ENCODE measurements around the gene FOXP1. TPM values are rescaled to one million over a fixed set of nuclear protein-coding genes. Genes with fewer than 3 reads are reported as not detected.
A peak's percentile ranks its signal among the peaks of the same experiment; 100 is the strongest.

FOXP1 gene
- total and polyA plus RNA-seq, 3 experiments from 2014 or later, result 142 to 185 (median 147) TPM

DNA sequence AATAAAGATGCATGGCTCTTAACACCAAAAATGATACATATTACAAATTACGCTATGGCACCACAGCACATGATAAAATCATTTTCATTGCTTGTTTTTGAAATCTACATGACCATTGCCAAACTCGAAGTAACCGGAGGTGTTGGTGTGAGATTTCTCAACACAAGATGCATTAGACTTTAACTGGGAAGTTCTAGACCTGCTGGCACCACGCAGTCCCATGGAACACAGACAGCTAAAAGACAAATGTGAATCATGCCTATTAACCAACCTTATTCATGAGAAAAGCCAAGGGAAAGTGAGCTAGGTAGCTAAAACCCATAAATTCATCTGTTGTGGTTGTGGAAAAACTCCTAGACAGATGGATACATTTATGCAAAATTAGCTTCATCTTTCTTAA lies 595.4 kb downstream of the FOXP1 start:
- Histone ChIP-seq H3K4me3 (ENCODE audit: low read length) (no peak overlapping the region), H3K9me3 (ENCODE audit: low read length) (no peaks in the 10 kb centered on the region), H3K36me3 (ENCODE audit: insufficient read depth, low read length) (peaks cover 33% of the 10 kb centered on the region), H3K4me1 (ENCODE audit: insufficient read depth, low read length) (peaks cover 56% of the 10 kb centered on the region), H3K27me3 (ENCODE audit: insufficient read depth, low read length, poor library complexity, severe bottlenecking) (no peaks in the 10 kb centered on the region), H3K27ac (ENCODE audit: low read depth, low read length) (no peak overlapping the region)
- H3K9me3 Mint-ChIP-seq, result no peaks in the 10 kb centered on the region
- H3K27me3 Mint-ChIP-seq, result no peaks in the 10 kb centered on the region
- H3K27ac Mint-ChIP-seq, result peak overlapping the region in 1 of 8 donors; percentile 65
- H3K4me3 Mint-ChIP-seq, result no peak overlapping the region
- DNase-seq, result no peak
- H3K4me1 Mint-ChIP-seq, result peaks cover 50 to 76% (median 65%) of the 10 kb centered on the region in 3 donors
- peaks cover 0 to 82% (median 27%) of the 10 kb centered on the region in 3 donors for H3K36me3 Mint-ChIP-seq
- POLR2A ChIA-PET, result no interaction called here
- CTCF ChIA-PET, result interaction anchor here (0.8 kb wide), 1 partner anchor 19 kb away, joined by 3 read pairs; no protein-coding TSS in a partner anchor

DNA sequence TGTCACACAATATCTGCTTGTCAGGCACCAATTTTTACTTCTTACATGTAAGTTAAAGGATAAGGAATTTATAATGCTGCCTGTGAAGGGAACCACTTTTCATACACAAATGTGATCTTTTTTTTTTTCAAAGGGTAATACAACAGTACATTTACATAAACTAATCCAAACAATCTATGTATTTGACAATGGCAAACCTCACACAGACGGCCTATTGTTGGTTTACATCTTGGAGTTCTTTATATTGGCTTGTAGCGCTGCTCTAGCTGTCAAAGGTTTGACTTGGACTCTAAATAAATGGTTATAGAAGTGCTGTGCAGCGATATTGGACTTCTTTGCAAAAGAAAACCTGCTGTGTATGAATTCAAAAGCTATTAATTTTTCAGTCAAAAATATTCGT lies 598.0 kb downstream of the FOXP1 start:
- CTCF ChIA-PET, result no interaction called here
- no peaks in the 10 kb centered on the region for H3K27me3 Mint-ChIP-seq
- H3K4me3 ChIP-seq (ENCODE audit: low read length), result no peak overlapping the region
- no peak overlapping the region for H3K4me3 Mint-ChIP-seq
- H3K9me3 Mint-ChIP-seq, result no peaks in the 10 kb centered on the region
- H3K27ac Mint-ChIP-seq, result no peak overlapping the region
- H3K36me3 Mint-ChIP-seq, result peaks cover 0 to 86% (median 28%) of the 10 kb centered on the region in 3 donors
- no peak overlapping the region for H3K27ac ChIP-seq (ENCODE audit: low read depth, low read length)
- no peaks in the 10 kb centered on the region for H3K27me3 ChIP-seq (ENCODE audit: insufficient read depth, low read length, poor library complexity, severe bottlenecking)
- no peak for DNase-seq
- H3K9me3 ChIP-seq (ENCODE audit: low read length), result no peaks in the 10 kb centered on the region
- POLR2A ChIA-PET, result no interaction called here
- H3K36me3 ChIP-seq (ENCODE audit: insufficient read depth, low read length), result peaks cover 33% of the 10 kb centered on the region
- peaks cover 49 to 76% (median 65%) of the 10 kb centered on the region in 3 donors for H3K4me1 Mint-ChIP-seq
- H3K4me1 ChIP-seq (ENCODE audit: insufficient read depth, low read length), result peaks cover 59% of the 10 kb centered on the region

DNA sequence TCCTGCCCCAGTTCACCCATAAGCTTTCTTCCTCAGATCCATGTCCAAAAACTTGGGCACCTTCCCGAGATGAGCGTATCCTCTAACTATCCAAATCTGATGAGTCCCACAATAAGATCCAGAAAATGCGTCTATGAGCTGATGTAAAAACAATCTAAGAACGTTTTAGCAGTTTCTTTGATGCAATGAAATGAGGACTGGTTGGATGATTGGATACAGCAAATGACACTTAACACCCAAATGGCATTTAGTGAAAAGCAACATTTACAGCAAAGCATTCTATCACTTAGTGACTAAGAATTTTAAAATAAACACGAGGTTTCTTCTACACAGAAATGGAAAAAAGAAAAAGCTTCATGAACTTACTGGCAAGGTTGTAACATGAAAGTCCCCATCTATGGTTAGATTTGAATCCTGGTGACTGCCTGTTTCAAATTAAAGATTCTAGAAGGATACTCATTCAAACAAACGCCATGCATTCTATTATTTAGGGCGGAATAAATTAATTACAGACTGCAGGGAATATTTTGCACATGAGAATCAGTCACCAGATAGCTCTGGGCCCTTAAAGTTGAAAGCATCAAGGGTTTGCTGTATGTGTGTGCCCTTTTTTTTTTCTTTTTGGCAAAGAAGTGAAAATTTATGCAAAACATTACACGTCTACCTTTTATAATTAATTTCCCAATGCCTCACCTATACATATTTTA lies 598.6 kb downstream of the FOXP1 start:
- CTCF ChIA-PET, result no interaction called here
- Mint-ChIP-seq H3K27me3 (no peaks in the 10 kb centered on the region), H3K36me3 (peaks cover under 1 to 87% (median 31%) of the 10 kb centered on the region in 3 donors), H3K27ac (peak overlapping the region in 1 of 8 donors; percentile 15), H3K4me3 (no peak overlapping the region), H3K4me1 (peaks cover 48 to 76% (median 65%) of the 10 kb centered on the region in 3 donors), H3K9me3 (no peaks in the 10 kb centered on the region)
- POLR2A ChIA-PET, result no interaction called here
- Histone ChIP-seq H3K27ac (ENCODE audit: low read depth, low read length) (no peak overlapping the region), H3K9me3 (ENCODE audit: low read length) (no peaks in the 10 kb centered on the region), H3K27me3 (ENCODE audit: insufficient read depth, low read length, poor library complexity, severe bottlenecking) (no peaks in the 10 kb centered on the region), H3K4me3 (ENCODE audit: low read length) (no peak overlapping the region), H3K4me1 (ENCODE audit: insufficient read depth, low read length) (peaks cover 53% of the 10 kb centered on the region), H3K36me3 (ENCODE audit: insufficient read depth, low read length) (peaks cover 35% of the 10 kb centered on the region)
- DNase-seq, result no peak

DNA sequence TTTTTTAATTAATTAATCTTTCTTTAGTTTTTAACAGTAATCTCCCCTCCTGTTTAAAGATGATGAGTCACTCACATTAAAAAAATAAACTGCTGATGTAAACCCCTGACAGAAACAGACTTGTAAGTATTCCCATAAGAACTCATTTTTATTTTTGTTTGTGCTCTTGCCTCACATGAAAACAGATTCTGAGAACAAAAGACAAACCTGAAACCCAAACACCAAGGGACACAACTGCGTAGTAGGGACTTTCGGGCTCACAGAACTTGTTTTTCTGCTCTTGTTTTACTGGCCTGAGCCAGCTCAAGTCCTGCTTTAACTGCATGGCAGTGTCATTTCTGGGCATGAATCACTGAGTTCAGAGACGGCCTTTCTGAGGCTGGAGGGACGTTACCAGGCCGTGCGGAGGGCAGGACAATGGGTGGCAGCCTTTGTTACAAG lies 600.8 kb downstream of the FOXP1 start:
- Histone ChIP-seq H3K4me3 (ENCODE audit: low read length) (no peak overlapping the region), H3K27ac (ENCODE audit: low read depth, low read length) (no peak overlapping the region), H3K9me3 (ENCODE audit: low read length) (no peaks in the 10 kb centered on the region), H3K4me1 (ENCODE audit: insufficient read depth, low read length) (peaks cover 45% of the 10 kb centered on the region), H3K36me3 (ENCODE audit: insufficient read depth, low read length) (peaks cover 34% of the 10 kb centered on the region), H3K27me3 (ENCODE audit: insufficient read depth, low read length, poor library complexity, severe bottlenecking) (no peaks in the 10 kb centered on the region)
- Mint-ChIP-seq H3K4me1 (peaks cover 42 to 65% (median 58%) of the 10 kb centered on the region in 3 donors), H3K27me3 (no peaks in the 10 kb centered on the region), H3K9me3 (no peaks in the 10 kb centered on the region), H3K27ac (peak overlapping the region in 5 of 8 donors; percentile 44 to 75 (median 65)), H3K36me3 (peaks cover 10 to 93% (median 34%) of the 10 kb centered on the region in 3 donors), H3K4me3 (no peak overlapping the region)
- ChIA-PET CTCF (no interaction called here), POLR2A (no interaction called here)
- no peak for DNase-seq

DNA sequence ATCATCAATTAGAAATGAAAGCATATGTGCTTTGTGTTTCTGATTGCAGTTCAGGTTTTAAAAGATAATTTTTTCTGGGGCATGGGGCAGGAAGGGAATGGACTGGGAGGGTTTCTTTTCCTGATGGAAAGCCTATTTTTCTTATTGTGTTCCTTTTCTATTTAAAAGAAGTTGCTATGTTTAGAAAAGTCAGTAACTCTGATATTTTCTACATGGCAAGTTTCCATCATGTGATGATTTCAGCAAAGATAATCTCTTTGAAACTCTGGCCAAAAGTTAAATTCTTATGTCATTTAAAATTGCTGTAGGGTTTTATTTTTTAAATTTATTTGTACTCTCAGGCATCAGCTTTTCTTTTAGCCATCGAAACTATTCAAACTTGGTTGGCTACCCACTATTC lies 601.2 kb downstream of the FOXP1 start:
- Histone ChIP-seq H3K36me3 (ENCODE audit: insufficient read depth, low read length) (peaks cover 34% of the 10 kb centered on the region), H3K4me3 (ENCODE audit: low read length) (no peak overlapping the region), H3K4me1 (ENCODE audit: insufficient read depth, low read length) (peaks cover 45% of the 10 kb centered on the region), H3K9me3 (ENCODE audit: low read length) (no peaks in the 10 kb centered on the region), H3K27ac (ENCODE audit: low read depth, low read length) (no peak overlapping the region), H3K27me3 (ENCODE audit: insufficient read depth, low read length, poor library complexity, severe bottlenecking) (no peaks in the 10 kb centered on the region)
- CTCF ChIA-PET, result no interaction called here
- POLR2A ChIA-PET, result no interaction called here
- Mint-ChIP-seq H3K27ac (peak overlapping the region; percentile 8 to 91 (median 48)), H3K27me3 (no peaks in the 10 kb centered on the region), H3K9me3 (no peaks in the 10 kb centered on the region), H3K4me3 (peak overlapping the region in 1 of 7 donors; percentile 2), H3K4me1 (peaks cover 42 to 62% (median 58%) of the 10 kb centered on the region in 3 donors), H3K36me3 (peaks cover 12 to 93% (median 35%) of the 10 kb centered on the region in 3 donors)
- DNase-seq, result no peak

DNA sequence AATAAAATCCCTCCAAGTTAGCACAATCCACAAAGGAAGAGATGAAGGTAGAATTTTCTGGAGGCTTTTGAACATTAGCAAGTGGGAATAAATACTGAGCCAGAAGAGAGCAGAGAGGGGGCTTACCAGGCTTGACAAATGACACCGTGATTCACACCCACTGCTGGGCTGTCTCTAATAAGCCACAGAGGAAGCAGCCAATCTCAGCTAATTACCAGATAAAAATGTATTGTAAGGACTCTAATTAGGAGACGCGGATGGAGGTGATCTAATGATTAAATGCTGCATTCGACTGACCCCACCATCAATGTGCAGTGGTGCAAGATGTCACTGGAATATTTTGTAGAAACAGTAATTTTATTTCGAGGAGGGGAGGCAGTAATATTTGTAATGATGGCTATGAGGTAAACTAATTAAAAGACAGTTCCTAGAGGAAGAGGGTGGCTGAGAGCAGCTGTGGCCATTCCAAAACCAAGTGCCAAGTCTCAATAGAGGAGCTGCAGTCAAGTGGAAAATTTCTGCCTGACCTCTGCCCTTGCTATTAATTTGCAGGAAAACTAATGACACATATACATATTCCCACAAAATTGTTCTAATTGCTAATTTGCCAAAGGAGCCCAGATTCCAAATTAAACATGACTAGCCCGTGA lies 602.2 kb downstream of the FOXP1 start:
- Mint-ChIP-seq H3K4me3 (peak overlapping the region in 4 of 7 donors; percentile 2 to 85 (median 14)), H3K27ac (peak overlapping the region; percentile 8 to 91 (median 60)), H3K27me3 (no peaks in the 10 kb centered on the region), H3K36me3 (peaks cover 17 to 91% (median 37%) of the 10 kb centered on the region in 3 donors), H3K4me1 (peaks cover 42 to 62% (median 58%) of the 10 kb centered on the region in 3 donors), H3K9me3 (no peaks in the 10 kb centered on the region)
- Histone ChIP-seq H3K27me3 (ENCODE audit: insufficient read depth, low read length, poor library complexity, severe bottlenecking) (no peaks in the 10 kb centered on the region), H3K9me3 (ENCODE audit: low read length) (no peaks in the 10 kb centered on the region), H3K4me1 (ENCODE audit: insufficient read depth, low read length) (peaks cover 45% of the 10 kb centered on the region), H3K4me3 (ENCODE audit: low read length) (no peak overlapping the region), H3K36me3 (ENCODE audit: insufficient read depth, low read length) (peaks cover 35% of the 10 kb centered on the region), H3K27ac (ENCODE audit: low read depth, low read length) (no peak overlapping the region)
- ChIA-PET CTCF (no interaction called here), POLR2A (interaction anchor here (0.6 kb wide), 3 partner anchors 9 to 1305 kb away, joined by 3 to 5 read pairs (median 4); no protein-coding TSS in a partner anchor)
- DNase-seq, result no peak

DNA sequence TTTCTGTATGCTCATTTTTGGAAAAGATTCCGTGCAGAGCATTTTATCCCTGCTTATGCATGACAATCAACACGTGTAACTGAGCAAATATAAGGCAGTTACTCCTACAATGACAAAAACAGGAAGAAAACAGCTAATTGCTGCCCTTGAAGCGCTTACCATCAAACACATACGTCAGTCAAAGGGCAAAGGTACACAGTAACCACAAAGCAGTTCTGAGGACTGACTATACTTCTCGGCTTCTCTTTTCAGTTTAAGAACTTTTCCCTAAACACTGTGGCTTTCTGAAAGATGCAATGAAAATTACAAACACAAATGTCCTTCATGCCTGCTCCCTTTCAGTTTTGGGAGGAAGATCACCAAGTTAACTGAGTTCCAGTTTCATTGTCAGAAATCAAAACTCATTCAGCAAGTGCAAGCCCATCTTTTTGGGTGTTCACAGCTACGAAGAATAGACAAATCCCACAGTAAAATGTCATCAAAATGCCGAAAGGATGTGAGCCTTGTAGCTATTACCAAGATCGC lies 602.8 kb downstream of the FOXP1 start:
- ChIA-PET POLR2A (interaction anchor here (0.6 kb wide), 3 partner anchors 10 to 1305 kb away, joined by 3 to 5 read pairs (median 4); no protein-coding TSS in a partner anchor), CTCF (interaction anchor here (0.9 kb wide), 1 partner anchor 14 kb away, joined by 3 read pairs; no protein-coding TSS in a partner anchor)
- Histone ChIP-seq H3K4me1 (ENCODE audit: insufficient read depth, low read length) (peaks cover 44% of the 10 kb centered on the region), H3K27me3 (ENCODE audit: insufficient read depth, low read length, poor library complexity, severe bottlenecking) (no peaks in the 10 kb centered on the region), H3K4me3 (ENCODE audit: low read length) (no peak overlapping the region), H3K36me3 (ENCODE audit: insufficient read depth, low read length) (peaks cover 35% of the 10 kb centered on the region), H3K27ac (ENCODE audit: low read depth, low read length) (no peak overlapping the region), H3K9me3 (ENCODE audit: low read length) (no peaks in the 10 kb centered on the region)
- Mint-ChIP-seq H3K9me3 (no peaks in the 10 kb centered on the region), H3K4me3 (peak overlapping the region in 2 of 7 donors; percentile 5 to 85), H3K36me3 (peaks cover 19 to 91% (median 36%) of the 10 kb centered on the region in 3 donors), H3K27ac (peak overlapping the region; percentile 46 to 90 (median 64)), H3K4me1 (peaks cover 38 to 62% (median 58%) of the 10 kb centered on the region in 3 donors), H3K27me3 (no peaks in the 10 kb centered on the region)
- DNase-seq, result peak in 1 of 5 donors; percentile 51

All from CD8-positive, alpha-beta memory T cell (primary cell).